ENCODE measurements around the gene SYT17.

SYT17 gene

GRCh38 chr16:19142939-19143598 lies 25.0 kb upstream of the SYT17 start:
- H3K4me1 Mint-ChIP-seq: peaks cover 30% of the 10 kb centered on the region
- no peak overlapping the region for H3K4me3 Mint-ChIP-seq
- TF ChIP-seq CTCF (IDR thresholded peaks at IDR 0.05): no peak
- H3K9me3 Mint-ChIP-seq: peaks cover 10% of the 10 kb centered on the region
- no peak for DNase-seq
- H3K27me3 Mint-ChIP-seq (ENCODE audit: low read depth, poor library complexity): peaks cover 10% of the 10 kb centered on the region
- no peaks in the 10 kb centered on the region for H3K36me3 Mint-ChIP-seq (ENCODE audit: low read depth)
- H3K27ac Mint-ChIP-seq: no peak overlapping the region

GRCh38 chr16:19143599-19143956 lies 24.5 kb upstream of the SYT17 start:
- peaks cover 25% of the 10 kb centered on the region for H3K4me1 Mint-ChIP-seq
- no peak for TF ChIP-seq CTCF (IDR thresholded peaks at IDR 0.05)
- no peak overlapping the region for H3K27ac Mint-ChIP-seq
- DNase-seq: no peak
- no peaks in the 10 kb centered on the region for H3K36me3 Mint-ChIP-seq (ENCODE audit: low read depth)
- peaks cover 11% of the 10 kb centered on the region for H3K27me3 Mint-ChIP-seq (ENCODE audit: low read depth, poor library complexity)
- peaks cover 15% of the 10 kb centered on the region for H3K9me3 Mint-ChIP-seq
- no peak overlapping the region for H3K4me3 Mint-ChIP-seq

GRCh38 chr16:19145010-19145409 lies 23.0 kb upstream of the SYT17 start:
- no peaks in the 10 kb centered on the region for H3K36me3 Mint-ChIP-seq (ENCODE audit: low read depth)
- H3K27ac Mint-ChIP-seq: no peak overlapping the region
- peaks cover 16% of the 10 kb centered on the region for H3K27me3 Mint-ChIP-seq (ENCODE audit: low read depth, poor library complexity)
- H3K4me1 Mint-ChIP-seq: peaks cover 13% of the 10 kb centered on the region
- TF ChIP-seq CTCF (IDR thresholded peaks at IDR 0.05): no peak
- H3K4me3 Mint-ChIP-seq: no peak overlapping the region
- H3K9me3 Mint-ChIP-seq: peaks cover 16% of the 10 kb centered on the region
- no peak for DNase-seq

- no peaks in the 10 kb centered on the region for H3K36me3 Mint-ChIP-seq (ENCODE audit: low read depth)
Observed at GRCh38 chr16:19147126-19147525, 20.9 kb upstream of the SYT17 start.

GRCh38 chr16:19147627-19148026 lies 20.4 kb upstream of the SYT17 start:
- no peak for TF ChIP-seq CTCF (IDR thresholded peaks at IDR 0.05)
- Mint-ChIP-seq H3K27me3 (ENCODE audit: low read depth, poor library complexity) (peaks cover 26% of the 10 kb centered on the region), H3K27ac (no peak overlapping the region), H3K4me3 (no peak overlapping the region), H3K36me3 (ENCODE audit: low read depth) (no peaks in the 10 kb centered on the region), H3K9me3 (peaks cover 16% of the 10 kb centered on the region), H3K4me1 (peaks cover 5% of the 10 kb centered on the region)
- no peak for DNase-seq

More at GRCh38 chr16:19147126-19147525, 20.9 kb upstream of the SYT17 start:
- Mint-ChIP-seq H3K27ac (no peak overlapping the region), H3K9me3 (peaks cover 16% of the 10 kb centered on the region), H3K4me1 (peaks cover 5% of the 10 kb centered on the region), H3K27me3 (ENCODE audit: low read depth, poor library complexity) (peaks cover 26% of the 10 kb centered on the region), H3K4me3 (no peak overlapping the region)
- no peak for TF ChIP-seq CTCF (IDR thresholded peaks at IDR 0.05)
- DNase-seq: no peak

GRCh38 chr16:19148189-19148588 lies 19.9 kb upstream of the SYT17 start:
- peaks cover 16% of the 10 kb centered on the region for H3K9me3 Mint-ChIP-seq
- peaks cover 29% of the 10 kb centered on the region for H3K27me3 Mint-ChIP-seq (ENCODE audit: low read depth, poor library complexity)
- no peak overlapping the region for H3K4me3 Mint-ChIP-seq
- peaks cover 5% of the 10 kb centered on the region for H3K4me1 Mint-ChIP-seq
- DNase-seq: no peak
- H3K36me3 Mint-ChIP-seq (ENCODE audit: low read depth): no peaks in the 10 kb centered on the region
- no peak for TF ChIP-seq CTCF (IDR thresholded peaks at IDR 0.05)
- H3K27ac Mint-ChIP-seq: no peak overlapping the region
